Measurements from ENCODE around the gene ID3.

Gene ID3

GRCh38 chr1:23567629-23567995, 8.3 kb upstream of the ID3 start:
- H3K27me3 ChIP-seq (ENCODE audit: insufficient read depth, poor library complexity, severe bottlenecking) = peaks cover 47% of the 10 kb centered on the region
- H3K4me3 ChIP-seq (replicated peaks; ENCODE audit: insufficient read depth, low read length) = no peak overlapping the region
- H3K27ac ChIP-seq (replicated peaks) = no peak overlapping the region
- TF ChIP-seq POLR2AphosphoS5 (IDR thresholded peaks at IDR 0.05; ENCODE audit: low read depth) (no peak), REST (IDR thresholded peaks at IDR 0.05; ENCODE audit: insufficient replicate concordance, low read depth) (no peak), CTCF (IDR thresholded peaks at IDR 0.05; ENCODE audit: insufficient read depth, low read length) (no peak), GABPA (IDR thresholded peaks at IDR 0.05; ENCODE audit: low read depth) (no peak), SPI1 (IDR thresholded peaks at IDR 0.05; ENCODE audit: borderline replicate concordance, low read depth) (no peak)
- no peak for DNase-seq (ENCODE audit: low read depth in 1 of 2, low spot score in 1 of 2)

GRCh38 chr1:23566304-23566703, 7.0 kb upstream of the ID3 start:
- Histone ChIP-seq H3K27ac (replicated peaks) (no peak overlapping the region), H3K4me3 (replicated peaks; ENCODE audit: insufficient read depth, low read length) (no peak overlapping the region), H3K27me3 (ENCODE audit: insufficient read depth, poor library complexity, severe bottlenecking) (peaks cover 54% of the 10 kb centered on the region)
- TF ChIP-seq GABPA (IDR thresholded peaks at IDR 0.05; ENCODE audit: low read depth) = no peak
- no peak for DNase-seq (ENCODE audit: low read depth in 1 of 2, low spot score in 1 of 2)

GRCh38 chr1:23565776-23566175, 6.5 kb upstream of the ID3 start:
- no peak for TF ChIP-seq REST (IDR thresholded peaks at IDR 0.05; ENCODE audit: insufficient replicate concordance, low read depth)
- TF ChIP-seq POLR2AphosphoS5 (IDR thresholded peaks at IDR 0.05; ENCODE audit: low read depth) = no peak
- TF ChIP-seq SPI1 (IDR thresholded peaks at IDR 0.05; ENCODE audit: borderline replicate concordance, low read depth) = no peak
- TF ChIP-seq GABPA (IDR thresholded peaks at IDR 0.05; ENCODE audit: low read depth) = no peak
- TF ChIP-seq CTCF (IDR thresholded peaks at IDR 0.05; ENCODE audit: insufficient read depth, low read length) = no peak
- Histone ChIP-seq H3K27me3 (ENCODE audit: insufficient read depth, poor library complexity, severe bottlenecking) (peaks cover 56% of the 10 kb centered on the region), H3K4me3 (replicated peaks; ENCODE audit: insufficient read depth, low read length) (no peak overlapping the region), H3K27ac (replicated peaks) (no peak overlapping the region)
- no peak for DNase-seq (ENCODE audit: low read depth in 1 of 2, low spot score in 1 of 2)

GRCh38 chr1:23564529-23565122, 5.3 kb upstream of the ID3 start:
- H3K4me3 ChIP-seq (replicated peaks; ENCODE audit: insufficient read depth, low read length) = no peak overlapping the region
- peaks cover 47% of the 10 kb centered on the region for H3K27me3 ChIP-seq (ENCODE audit: insufficient read depth, poor library complexity, severe bottlenecking)
- TF ChIP-seq GABPA (IDR thresholded peaks at IDR 0.05; ENCODE audit: low read depth) (no peak), POLR2AphosphoS5 (IDR thresholded peaks at IDR 0.05; ENCODE audit: low read depth) (no peak), REST (IDR thresholded peaks at IDR 0.05; ENCODE audit: insufficient replicate concordance, low read depth) (no peak), CTCF (IDR thresholded peaks at IDR 0.05; ENCODE audit: insufficient read depth, low read length) (no peak), SPI1 (IDR thresholded peaks at IDR 0.05; ENCODE audit: borderline replicate concordance, low read depth) (no peak)
- no peak for DNase-seq (ENCODE audit: low read depth in 1 of 2, low spot score in 1 of 2)
- H3K27ac ChIP-seq (replicated peaks) = no peak overlapping the region
